GM23338 (cell line): ENCODE data around the gene KCTD4.
"Not testable (repeated sequence)": the region's sequence is repeated elsewhere in the genome, so short reads cannot be mapped to it uniquely, and the experiment has no call there.

Experiments
- CREB1 ChIP-seq: fragments of 250-450 bp; sonication (Bioruptor Pico); IDR thresholded peaks from 2 replicates; pipeline ENCODE4 v1.5.0; 2020; ENCODE audit warnings: low read depth, mild to moderate bottlenecking, moderate library complexity
- EZH2 ChIP-seq: fragments of 200-600 bp; sonication (generic); IDR thresholded peaks from one replicate; pipeline ENCODE4 v1.8.0; 2017; ENCODE audit warnings: antibody characterized with exemption, mild to moderate bottlenecking, low read depth; ENCODE audit not compliant: unreplicated experiment
- EZH2phosphoT487 ChIP-seq: fragments of 200-600 bp; sonication (generic); IDR thresholded peaks from one replicate; pipeline ENCODE4 v1.8.1; 2018; ENCODE audit warnings: antibody characterized with exemption; ENCODE audit not compliant: unreplicated experiment
- JUNB ChIP-seq: IDR thresholded peaks from one replicate; pipeline ENCODE4 v1.6.1; 2016; ENCODE audit warnings: antibody characterized with exemption; ENCODE audit not compliant: unreplicated experiment
- NANOG ChIP-seq: IDR thresholded peaks from 2 replicates; pipeline ENCODE4 v1.6.1; 2016; ENCODE audit warnings: antibody characterized with exemption, borderline replicate concordance
- POLR2AphosphoS5 ChIP-seq: IDR thresholded peaks from 2 replicates; pipeline ENCODE4 v1.6.1; 2016; ENCODE audit warnings: antibody characterized with exemption, low read depth
- STAT1 ChIP-seq: IDR thresholded peaks from one replicate; pipeline ENCODE4 v1.6.1; 2016; ENCODE audit warnings: antibody characterized with exemption; ENCODE audit not compliant: unreplicated experiment
- ZNF114 ChIP-seq: fragments of 250-450 bp; sonication (Bioruptor Pico); IDR thresholded peaks from 2 replicates; pipeline ENCODE4 v1.5.0; 2020; ENCODE audit warnings: mild to moderate bottlenecking, moderate library complexity
- TF ChIP-seq, protein P1 (sequence below), 2 experiments: fragments of 200-600 bp in 1 of 2; sonication (generic) in 1 of 2; conservative IDR thresholded peaks; 2 replicates each; pipeline versions ENCODE4 v1.5.1 to v1.6.1; 2016 to 2017; ENCODE audit warnings: antibody characterized with exemption in 2 of 2, low read depth in 2 of 2, mild to moderate bottlenecking in 2 of 2, moderate library complexity in 1 of 2

DNA sequence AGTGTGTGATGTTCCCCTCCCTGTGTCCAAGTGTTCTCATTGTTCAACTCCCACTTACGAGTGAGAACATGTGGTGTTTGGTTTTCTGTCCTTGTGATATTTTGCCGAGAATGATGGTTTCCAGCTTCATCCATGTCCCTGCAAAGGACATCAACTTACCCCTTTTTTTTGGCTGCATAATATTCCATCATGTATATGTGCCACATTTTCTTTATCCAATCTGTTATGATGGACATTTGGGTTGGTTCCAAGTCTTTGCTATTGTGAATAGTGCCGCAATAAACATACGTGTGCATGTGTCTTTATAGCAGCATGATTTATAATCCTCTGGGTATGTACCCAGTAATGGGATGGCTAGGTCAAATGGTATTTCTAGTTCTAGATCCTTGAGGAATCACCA is 11.8 kb downstream of the KCTD4 start:
- TF ChIP-seq POLR2AphosphoS5; EZH2phosphoT487; EZH2; ZNF114; JUNB; CREB1 (CRISPR knock-in tag); NANOG; STAT1: not testable (repeated sequence)
- TF ChIP-seq, protein P1, sequence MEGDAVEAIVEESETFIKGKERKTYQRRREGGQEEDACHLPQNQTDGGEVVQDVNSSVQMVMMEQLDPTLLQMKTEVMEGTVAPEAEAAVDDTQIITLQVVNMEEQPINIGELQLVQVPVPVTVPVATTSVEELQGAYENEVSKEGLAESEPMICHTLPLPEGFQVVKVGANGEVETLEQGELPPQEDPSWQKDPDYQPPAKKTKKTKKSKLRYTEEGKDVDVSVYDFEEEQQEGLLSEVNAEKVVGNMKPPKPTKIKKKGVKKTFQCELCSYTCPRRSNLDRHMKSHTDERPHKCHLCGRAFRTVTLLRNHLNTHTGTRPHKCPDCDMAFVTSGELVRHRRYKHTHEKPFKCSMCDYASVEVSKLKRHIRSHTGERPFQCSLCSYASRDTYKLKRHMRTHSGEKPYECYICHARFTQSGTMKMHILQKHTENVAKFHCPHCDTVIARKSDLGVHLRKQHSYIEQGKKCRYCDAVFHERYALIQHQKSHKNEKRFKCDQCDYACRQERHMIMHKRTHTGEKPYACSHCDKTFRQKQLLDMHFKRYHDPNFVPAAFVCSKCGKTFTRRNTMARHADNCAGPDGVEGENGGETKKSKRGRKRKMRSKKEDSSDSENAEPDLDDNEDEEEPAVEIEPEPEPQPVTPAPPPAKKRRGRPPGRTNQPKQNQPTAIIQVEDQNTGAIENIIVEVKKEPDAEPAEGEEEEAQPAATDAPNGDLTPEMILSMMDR (conservative IDR thresholded peaks at IDR 0.05; ENCODE audit: low read depth in 2 of 2) = not testable (repeated sequence)
